Endothelial cell of umbilical vein (primary cell): Measurements from ENCODE around the gene IFI27. TPM values are rescaled to one million over a fixed set of nuclear protein-coding genes. Genes with fewer than 3 reads are reported as not detected.

ENCODE experiments used
- BruUV-seq: library from RNA; stranded (reverse); fragments of 400-500 nt; replicated peaks from 2 replicates; lab custom pipeline; 2021; lab: Mats Ljungman, UMichigan
- CTCF ChIA-PET: fragments of 300-600, 350-600 bp; sonication (Branson Sonifier 250); formaldehyde crosslinking; loops from one replicate; lab custom pipeline; 2021; ENCODE audit warnings: antibody characterized with exemption, inconsistent platforms; lab: Charles Lee
- POLR2A ChIA-PET: fragments of 300-600, 350-600 bp; sonication (Branson Sonifier 250); formaldehyde crosslinking; loops from one replicate; lab custom pipeline; 2021; ENCODE audit warnings: antibody characterized with exemption, inconsistent platforms; lab: Charles Lee
- DNase-seq: peaks from one replicate; pipeline ENCODE4 v3.0.0-alpha.2; 2011; ENCODE audit warnings: low read depth, low spot score
- FAIRE-seq: peaks from 2 replicates; lab custom pipeline; 2011; peaks lifted over from hg19 to GRCh38; lab: Jason Lieb, UNC
- H2AFZ ChIP-seq: 2 replicates; pipeline ENCODE4 v1.6.0; 2012; ENCODE audit warnings: low read depth, low read length, control low read depth, inconsistent platforms
- H3K27ac ChIP-seq: 2 replicates; pipeline ENCODE4 v1.5.1; 2011; ENCODE audit warnings: low read depth, mild to moderate bottlenecking, control low read depth, low read length, moderate library complexity; ENCODE audit not compliant: insufficient read depth
- H3K27me3 ChIP-seq, 2 experiments: 2 replicates each; pipeline versions ENCODE4 v1.6.0 to v1.6.1; 2011; ENCODE audit warnings: low read length in 2 of 2, mixed read lengths in 1 of 2; ENCODE audit not compliant: control insufficient read depth in 2 of 2, insufficient read depth in 2 of 2
- H3K36me3 ChIP-seq, 2 experiments: 2 replicates in 1 of 2; 3 replicates in 1 of 2; pipeline ENCODE4 v1.5.1; 2011; ENCODE audit warnings: low read length in 2 of 2, mild to moderate bottlenecking in 1 of 2, moderate library complexity in 1 of 2; ENCODE audit not compliant: control insufficient read depth in 2 of 2, insufficient read depth in 2 of 2; ENCODE audit errors: extremely low read depth in 1 of 2
- H3K4me1 ChIP-seq: 3 replicates; pipeline ENCODE4 v1.5.1; 2011; ENCODE audit warnings: mild to moderate bottlenecking, low read length; ENCODE audit not compliant: control insufficient read depth, insufficient read depth; ENCODE audit errors: extremely low read depth
- H3K4me2 ChIP-seq: 2 replicates; pipeline ENCODE4 v1.6.1; 2011; ENCODE audit warnings: low read length, control low read depth, mixed read lengths; ENCODE audit not compliant: insufficient read depth
- H3K4me3 ChIP-seq, 3 experiments: fragments of 200-600 bp in 1 of 3; sonication (generic), shearing (Covaris generic) in 1 of 3; replicated peaks in 1 of 3; 2 replicates each; pipeline ENCODE4 v1.5.1; 2011 to 2016; ENCODE audit warnings: control low read depth in 3 of 3, low read length in 3 of 3, mild to moderate bottlenecking in 2 of 3, inconsistent platforms in 1 of 3, low read depth in 1 of 3, moderate library complexity in 1 of 3; ENCODE audit not compliant: insufficient read depth in 1 of 3
- H3K79me2 ChIP-seq: 2 replicates; pipeline ENCODE4 v1.6.0; 2012; ENCODE audit warnings: low read length, inconsistent platforms; ENCODE audit not compliant: control insufficient read depth, insufficient read depth
- H3K9ac ChIP-seq: replicated peaks from 2 replicates; pipeline ENCODE3; 2011; ENCODE audit warnings: low read length, control low read depth; ENCODE audit not compliant: insufficient read depth; ENCODE audit errors: extremely low read depth
- H3K9me1 ChIP-seq: replicated peaks from 3 replicates; pipeline ENCODE4 v1.6.0; 2011; ENCODE audit warnings: mild to moderate bottlenecking, low read length; ENCODE audit not compliant: control insufficient read depth, insufficient read depth; ENCODE audit errors: extremely low read depth
- H3K9me3 ChIP-seq: replicated peaks from 2 replicates; pipeline ENCODE4 v1.5.1; 2012; ENCODE audit warnings: low read length, inconsistent platforms; ENCODE audit not compliant: control insufficient read depth, insufficient read depth
- H4K20me1 ChIP-seq: replicated peaks from 2 replicates; pipeline ENCODE3; 2011; ENCODE audit warnings: mild to moderate bottlenecking, low read length; ENCODE audit not compliant: control insufficient read depth, insufficient read depth; ENCODE audit errors: extremely low read depth
- CTCF ChIP-seq, 2 donors: IDR thresholded peaks; 1 replicate in 1 of 2; 2 replicates in 1 of 2; pipeline ENCODE4 v1.5.1; 2011; ENCODE audit warnings: low read length in 2 of 2, mild to moderate bottlenecking in 2 of 2, moderate library complexity in 2 of 2, control low read depth in 1 of 2, inconsistent platforms in 1 of 2, low read depth in 1 of 2; ENCODE audit not compliant: insufficient read depth in 1 of 2; ENCODE audit errors: extremely low read depth in 1 of 2
- EZH2 ChIP-seq: IDR thresholded peaks from 2 replicates; pipeline ENCODE4 v1.6.1; 2012; ENCODE audit warnings: borderline replicate concordance, low read depth, mild to moderate bottlenecking, moderate library complexity, low read length, inconsistent platforms; ENCODE audit not compliant: severe bottlenecking
- FOS ChIP-seq: IDR thresholded peaks from 2 replicates; pipeline ENCODE4 v1.6.1; 2011; ENCODE audit warnings: mild to moderate bottlenecking, low read length, moderate library complexity, borderline replicate concordance; ENCODE audit not compliant: insufficient read depth
- GATA2 ChIP-seq: IDR thresholded peaks from 2 replicates; pipeline ENCODE4 v1.7.0; 2011; ENCODE audit warnings: low read depth, mild to moderate bottlenecking, moderate library complexity, mixed read lengths, low read length; ENCODE audit not compliant: insufficient read length, insufficient read depth
- JUN ChIP-seq: IDR thresholded peaks from 2 replicates; pipeline ENCODE4 v1.6.1; 2011; ENCODE audit warnings: borderline replicate concordance, low read depth; ENCODE audit not compliant: insufficient read length, insufficient read depth
- MAX ChIP-seq: IDR thresholded peaks from 2 replicates; pipeline ENCODE4 v1.6.1; 2011; ENCODE audit not compliant: insufficient read depth, insufficient read length
- MYC ChIP-seq: IDR thresholded peaks from one replicate; pipeline ENCODE4 v1.6.1; 2011; ENCODE audit warnings: mild to moderate bottlenecking, low read depth, low read length
- POLR2A ChIP-seq: IDR thresholded peaks from 2 replicates; pipeline ENCODE4 v1.6.1; 2012; ENCODE audit warnings: low read depth, mild to moderate bottlenecking, control low read depth, low read length
- POLR2AphosphoS5 ChIP-seq: IDR thresholded peaks from 2 replicates; pipeline ENCODE4 v1.6.1; 2012; ENCODE audit warnings: low read depth, mild to moderate bottlenecking, control low read depth, low read length, moderate library complexity; ENCODE audit not compliant: insufficient read depth
- dilution Hi-C: fragments of 300-500 bp; cut with MboI; formaldehyde crosslinking; loops from one replicate; pipeline ENCODE4 v1.15.0; 2019; ENCODE audit warnings: low sequenced_read_pairs; ENCODE audit not compliant: extremely low pct_ligation_motif_present
- intact Hi-C: fragments of 100-400 bp; cut with micrococcal nuclease; formaldehyde crosslinking; loops from one replicate; pipeline ENCODE4 v1.10.0; 2022
- polyA plus RNA-seq, 4 experiments: library from polyadenylated mRNA; depleted of rRNA in 3 of 4; stranded (reverse) in 3 of 4; unstranded in 1 of 4; fragments of >200 nt; gene quantifications; 2 replicates each; pipeline versions ENCODE4 v1.2.1 to v1.2.3, GENCODE V29; 2011 to 2012; ENCODE audit warnings: missing spikeins in 1 of 4
- total RNA-seq: library from RNA; stranded (reverse); gene quantifications from 2 replicates; pipeline ENCODE4 v1.2.3, GENCODE V29; 2021

Gene IFI27
- total and polyA plus RNA-seq, 2 donors (not counting 3 experiments of a cell fraction or from before 2014, with no cell fraction given): 126 to 1,265 TPM

- Histone ChIP-seq H3K9ac (no peak overlapping the region), H3K9me1 (no peaks in the 10 kb centered on the region), H4K20me1 (no peaks in the 10 kb centered on the region), H2AFZ (no peak overlapping the region), H3K4me1 (peaks cover 19% of the 10 kb centered on the region), H3K79me2 (no peaks in the 10 kb centered on the region), H3K36me3 (no peaks in the 10 kb centered on the region), H3K27me3 (no peaks in the 10 kb centered on the region), H3K9me3 (no peaks in the 10 kb centered on the region), H3K4me2 (no peak overlapping the region), H3K4me3 (no peak overlapping the region), H3K27ac (no peak overlapping the region)
- TF ChIP-seq FOS (no peak), POLR2AphosphoS5 (no peak), MAX (no peak), CTCF (IDR thresholded peaks at IDR 0.05; ENCODE audit: extremely low read depth in 1 of 2, insufficient read depth in 1 of 2, low read depth in 1 of 2, low read length in 2 of 2) (no peak), GATA2 (no peak), EZH2 (no peak), POLR2A (no peak), MYC (no peak), JUN (no peak)
- no TSS peak for BruUV-seq
- ChIA-PET CTCF (interaction anchor here (1.0 to 6.1 kb wide), 6 partner anchors 11 to 85 kb away, joined by 3 to 67 read pairs (median 8); partner anchors contain the start of gene IFI27L2), POLR2A (no interaction called here)
- FAIRE-seq (no peak), DNase-seq (peak; percentile 6)
- intact Hi-C loops (loop anchor here (10.0 kb wide), 1 partner anchor 1059 kb away; no protein-coding TSS in a partner anchor), dilution Hi-C loops (no loop called here)
These were observed 3.5 kb downstream of the IFI27 start for GRCh38 chr14:94113908-94114588.
